Urothelium cell line (cell line): ENCODE results near the gene BANP.
"Not testable (repeated sequence)": the region's sequence is repeated elsewhere in the genome, so short reads cannot be mapped to it uniquely, and the experiment has no call there.

ENCODE experiments used
- DNase-seq: peaks from one replicate; pipeline ENCODE4 v3.0.0; 2011; ENCODE audit warnings: low spot score, mixed read lengths
- FAIRE-seq: peaks from 2 replicates; lab custom pipeline; 2011; peaks lifted over from hg19 to GRCh38; lab: Jason Lieb, UNC

The BANP gene

DNA sequence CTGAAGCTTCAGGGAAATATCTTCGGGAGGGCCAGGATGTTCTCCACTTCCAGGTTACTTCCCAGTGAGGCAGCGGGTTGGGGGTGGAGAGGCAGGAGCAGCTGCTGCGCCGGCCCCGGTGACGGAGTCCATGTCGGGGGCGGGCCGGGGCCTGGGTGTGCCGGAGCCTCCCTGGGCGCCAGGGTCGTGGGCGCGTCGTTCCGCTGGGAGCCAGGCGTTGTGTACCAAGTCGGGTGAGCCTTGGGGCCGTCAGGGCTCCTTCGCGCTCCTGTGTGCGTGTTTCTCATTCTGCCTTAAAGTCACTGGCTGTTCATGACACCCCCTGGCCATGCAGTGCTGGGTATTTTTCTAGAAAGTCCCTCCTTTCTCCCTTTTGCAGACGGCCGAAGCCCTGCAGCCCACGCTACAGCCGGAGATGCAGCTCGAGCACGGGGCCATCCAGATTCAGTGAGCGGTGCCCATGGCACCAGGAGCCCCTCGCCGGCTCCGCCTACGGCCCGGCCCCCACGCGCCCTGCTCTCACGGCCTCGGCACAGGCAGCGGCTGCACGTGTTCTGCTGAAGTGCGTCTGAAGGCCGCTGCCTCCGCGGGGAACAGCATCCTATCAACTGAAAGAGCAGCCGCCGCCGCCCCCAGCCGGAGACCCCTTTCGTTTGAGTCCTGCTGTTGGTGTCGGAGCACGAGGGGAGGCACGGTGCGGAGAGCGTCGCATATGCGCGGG is 125.1 kb downstream of the BANP start:
- FAIRE-seq = no peak
- DNase-seq = no peak

DNA sequence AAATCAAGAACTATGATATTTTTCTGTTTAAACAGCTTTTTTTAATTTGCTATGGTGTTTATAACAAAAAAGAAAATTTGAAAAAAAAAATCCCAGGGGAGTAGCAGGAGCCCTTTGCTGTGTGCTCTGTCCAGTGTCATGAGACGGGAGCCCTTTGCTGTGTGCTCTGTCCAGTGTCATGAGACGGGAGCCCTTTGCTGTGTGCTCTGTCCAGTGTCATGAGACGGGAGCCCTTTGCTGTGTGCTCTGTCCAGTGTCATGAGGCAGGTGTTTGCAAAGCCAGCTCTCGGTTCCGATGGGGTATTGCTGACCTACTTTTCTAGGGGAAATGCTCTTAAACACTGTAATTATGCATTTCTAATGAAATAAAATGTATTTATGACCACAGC is 125.7 kb downstream of the BANP start:
- not testable (repeated sequence) for DNase-seq, FAIRE-seq

DNA sequence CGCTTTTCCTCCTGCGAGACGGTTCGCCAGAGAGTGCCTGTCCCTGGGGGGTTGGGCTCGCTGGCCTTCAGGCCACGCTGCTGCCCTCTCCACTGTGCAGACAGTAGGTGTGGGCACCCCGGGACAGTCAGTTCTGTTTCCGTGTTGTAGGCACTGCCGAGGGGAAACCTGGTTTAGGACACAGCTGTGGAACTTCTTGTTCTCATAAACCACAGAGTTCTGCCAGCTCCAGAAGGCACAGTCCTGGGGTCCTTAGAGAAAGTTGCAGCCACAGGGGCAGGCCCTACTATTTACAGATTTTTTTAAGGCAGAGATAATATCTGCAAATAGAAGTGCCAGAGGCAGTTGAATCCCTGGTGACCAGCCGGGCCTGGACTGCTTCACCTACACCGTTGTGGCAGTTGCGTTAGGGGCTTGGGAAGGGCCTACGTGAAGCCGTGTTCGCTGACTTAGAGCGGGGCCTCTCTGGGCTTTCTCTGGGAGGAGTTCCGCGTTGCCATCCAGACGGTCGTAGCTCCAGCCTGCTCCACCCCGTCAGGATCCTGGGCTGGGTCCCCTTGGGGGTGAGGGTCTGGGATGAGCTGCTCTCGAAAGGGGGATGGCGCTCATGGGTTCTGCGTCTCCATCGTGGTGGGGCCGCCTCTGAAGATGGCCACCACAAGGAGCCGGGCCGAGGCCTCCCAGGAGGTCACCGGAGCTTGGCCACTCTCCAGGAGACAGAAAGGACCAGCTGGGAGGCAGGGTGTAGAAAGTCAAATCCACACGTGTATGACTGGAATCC is 126.3 kb downstream of the BANP start:
- DNase-seq (no peak), FAIRE-seq (no peak)

DNA sequence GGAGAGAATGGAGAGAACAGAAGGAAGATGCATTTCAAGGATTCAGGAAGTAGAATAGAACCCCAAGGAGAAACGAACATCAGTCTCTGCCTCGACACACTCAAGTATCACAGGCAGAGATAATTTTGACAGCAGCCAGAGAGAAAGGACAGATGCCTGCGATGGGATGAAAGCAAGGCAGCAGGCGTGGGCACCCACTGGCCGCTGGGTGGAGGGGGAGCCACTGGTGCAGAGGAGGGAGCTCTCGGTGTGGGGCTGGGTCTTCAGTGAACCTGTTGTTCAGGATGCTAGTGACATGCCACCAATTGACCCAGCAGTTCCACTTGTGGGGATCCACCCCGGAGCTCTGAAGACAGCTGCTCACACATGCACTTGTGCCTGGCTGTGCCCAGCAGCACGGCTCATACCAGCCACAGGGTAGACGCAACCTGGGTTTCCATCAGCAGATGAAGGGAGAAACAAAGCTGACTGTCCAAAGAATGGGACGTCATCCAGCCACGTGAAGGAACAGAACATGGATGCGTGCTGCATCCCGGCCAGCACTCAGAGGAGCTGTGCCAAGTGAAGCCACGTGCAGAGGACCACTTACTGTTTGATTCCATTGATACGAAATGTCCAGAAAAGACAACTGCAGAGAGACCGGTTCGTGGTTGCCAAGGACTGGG is 127.0 kb downstream of the BANP start:
- DNase-seq (no peak), FAIRE-seq (peak; percentile 58)

DNA sequence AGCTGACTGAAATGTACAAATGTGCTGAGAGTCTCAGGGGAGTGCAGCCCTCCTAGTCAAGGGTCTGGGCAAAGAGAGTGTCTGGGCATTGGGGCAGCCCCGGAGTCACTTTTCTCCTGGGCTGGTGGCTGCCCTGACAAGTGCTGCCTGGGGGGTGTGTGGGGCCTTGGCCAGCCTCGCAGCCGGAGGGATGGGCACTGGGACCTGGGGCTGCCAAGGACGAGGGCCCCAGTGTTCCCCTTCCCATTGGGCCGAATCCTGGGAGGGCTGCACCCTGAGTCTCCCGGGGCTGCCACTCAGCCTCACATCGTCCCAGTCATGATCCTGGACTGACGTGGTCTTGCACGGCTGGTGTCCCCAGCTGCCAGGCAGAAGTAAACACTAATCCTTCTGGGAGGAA is 132.3 kb downstream of the BANP start:
- no peak for DNase-seq
- no peak for FAIRE-seq

DNA sequence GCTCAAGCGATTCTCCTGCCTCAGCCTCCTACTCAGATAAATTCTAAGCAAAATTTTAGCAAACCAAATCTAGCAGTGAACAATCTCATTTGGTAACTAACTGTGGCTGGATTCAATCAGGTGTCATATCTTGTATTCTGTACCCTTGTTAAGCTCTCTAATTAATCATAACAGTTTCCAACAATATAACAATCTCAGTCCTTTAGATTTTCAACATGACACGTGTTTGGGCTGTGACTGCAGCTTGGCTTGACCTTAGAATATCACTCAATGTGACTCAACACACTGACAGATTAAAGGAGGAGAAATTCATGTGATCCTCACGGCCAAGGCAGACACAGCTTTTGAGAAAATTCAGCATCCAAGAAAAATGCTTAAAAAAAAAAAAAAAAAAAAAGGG is 133.6 kb downstream of the BANP start:
- FAIRE-seq (no peak), DNase-seq (no peak)

DNA sequence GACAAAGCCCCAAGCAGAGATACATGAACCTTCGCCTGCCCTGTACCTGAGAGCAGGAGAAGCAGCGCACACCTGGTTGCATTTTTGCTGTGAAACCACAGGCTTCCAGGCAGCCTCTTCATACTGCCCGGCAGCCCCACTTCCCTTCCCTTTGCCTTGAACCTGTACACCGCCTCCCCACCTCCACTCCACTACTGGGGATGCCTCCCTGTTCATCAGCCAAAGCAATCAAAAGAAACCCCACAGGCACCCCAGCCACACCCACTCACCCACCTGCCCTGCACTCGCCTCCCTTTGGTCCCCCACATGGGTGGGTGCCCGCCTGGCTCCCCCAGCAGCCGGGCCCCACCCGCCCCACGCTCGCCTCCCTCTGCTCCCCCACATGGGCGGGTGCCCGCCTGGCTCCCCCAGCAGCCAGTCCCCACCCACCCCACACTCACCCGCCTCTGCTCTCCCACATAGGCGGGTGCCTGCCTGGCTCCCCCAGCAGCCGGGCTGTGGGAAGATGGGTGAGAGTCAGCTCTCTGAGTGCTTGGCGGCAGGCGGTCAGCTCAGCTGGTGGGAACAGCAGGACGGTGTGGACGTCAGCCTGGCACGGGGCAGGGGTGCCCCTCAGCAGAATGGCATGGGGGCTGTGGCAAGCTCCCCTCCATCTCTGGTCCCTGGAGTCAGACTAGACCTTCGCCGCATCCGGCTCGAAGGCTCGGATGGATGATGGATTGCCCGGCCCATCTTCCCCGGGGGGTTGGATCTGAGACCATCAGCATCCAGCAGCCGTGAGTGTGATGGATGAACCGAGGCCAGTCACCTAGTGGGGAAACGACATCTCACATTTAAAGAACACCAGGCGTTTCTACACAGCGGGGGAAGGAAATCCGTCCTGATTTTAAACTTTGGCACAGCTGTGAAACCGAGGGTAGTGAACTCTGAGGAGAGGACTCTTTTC is 135.6 kb downstream of the BANP start:
- DNase-seq = no peak
- FAIRE-seq = no peak

DNA sequence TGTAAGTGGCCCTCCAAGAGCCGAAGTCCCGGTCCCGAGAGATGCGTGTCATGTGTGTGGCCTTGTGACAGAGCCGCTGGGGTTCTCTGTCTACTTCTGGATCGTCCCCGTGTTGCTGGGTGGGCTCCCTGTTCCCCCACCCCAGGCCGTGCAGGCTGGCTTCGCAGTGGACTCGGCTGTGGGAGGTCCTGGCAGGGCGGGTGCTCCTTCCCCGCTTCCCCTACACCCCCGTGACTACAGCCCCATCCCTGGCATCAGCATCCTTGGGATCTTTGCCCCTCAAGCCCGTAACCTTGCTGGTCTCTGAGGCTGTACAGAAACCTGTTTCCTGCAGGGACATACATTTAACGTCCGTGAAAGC is 136.3 kb downstream of the BANP start:
- DNase-seq (no peak), FAIRE-seq (no peak)

DNA sequence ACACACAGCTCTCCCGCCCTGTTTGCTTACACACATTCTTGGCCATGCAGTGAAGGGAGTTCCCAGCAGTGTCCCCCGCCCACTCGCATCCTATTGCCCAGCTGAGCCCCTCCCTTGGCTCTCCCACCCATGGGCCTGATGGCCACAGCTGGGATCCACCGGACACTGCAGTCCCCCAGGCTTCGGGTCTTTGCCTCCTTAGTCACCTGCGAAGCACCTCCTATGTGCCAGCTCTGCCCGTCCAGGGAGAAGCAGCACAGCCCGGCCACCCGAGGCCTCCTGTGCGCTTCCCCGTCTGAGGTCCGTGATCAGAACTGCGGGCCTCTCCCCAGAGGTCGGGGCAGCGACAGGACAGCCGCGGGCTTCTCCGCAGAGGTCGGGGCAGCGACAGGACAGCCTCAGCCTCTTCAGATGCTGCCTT is 136.9 kb downstream of the BANP start:
- FAIRE-seq (no peak), DNase-seq (no peak)

DNA sequence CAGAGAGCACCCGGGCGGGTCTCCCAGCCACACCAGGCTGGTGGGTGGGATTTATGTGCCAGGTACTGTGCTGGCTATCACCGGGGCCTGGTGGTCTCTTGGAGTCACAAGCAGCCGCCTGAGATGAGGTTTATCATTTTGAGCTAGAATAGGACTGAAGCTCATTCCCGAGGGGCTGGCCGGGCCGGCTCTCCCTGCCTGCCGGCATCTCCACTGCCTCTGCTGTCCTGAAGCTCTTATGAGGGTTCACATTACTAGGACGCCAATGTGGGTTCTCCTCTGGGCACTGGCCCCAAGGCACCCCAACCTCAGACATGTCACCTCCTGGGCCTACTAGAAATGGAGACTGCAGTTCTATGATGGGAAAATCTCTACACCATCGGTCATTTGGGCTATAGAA is 137.4 kb downstream of the BANP start:
- not testable (repeated sequence) for FAIRE-seq, DNase-seq

DNA sequence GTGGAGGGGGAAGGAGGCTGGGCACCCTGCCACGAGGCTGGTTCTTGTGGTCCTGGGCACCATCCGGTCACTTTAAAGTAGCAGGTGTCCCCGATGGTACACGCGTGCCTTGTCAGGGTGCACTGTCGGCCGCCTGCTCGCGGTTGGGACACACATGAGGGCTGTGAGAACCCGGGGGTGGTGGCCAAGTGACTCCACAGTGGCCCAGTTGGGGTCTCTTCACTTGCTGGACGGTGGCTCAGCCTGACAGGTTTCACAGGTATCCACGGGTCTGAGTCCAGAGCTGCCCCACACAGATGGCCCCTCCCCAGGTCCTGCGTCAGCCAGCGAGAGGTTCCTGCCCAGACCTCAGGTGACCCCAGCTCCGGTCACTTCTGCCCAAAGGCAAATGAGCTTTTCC is 137.8 kb downstream of the BANP start:
- FAIRE-seq, DNase-seq: not testable (repeated sequence)

DNA sequence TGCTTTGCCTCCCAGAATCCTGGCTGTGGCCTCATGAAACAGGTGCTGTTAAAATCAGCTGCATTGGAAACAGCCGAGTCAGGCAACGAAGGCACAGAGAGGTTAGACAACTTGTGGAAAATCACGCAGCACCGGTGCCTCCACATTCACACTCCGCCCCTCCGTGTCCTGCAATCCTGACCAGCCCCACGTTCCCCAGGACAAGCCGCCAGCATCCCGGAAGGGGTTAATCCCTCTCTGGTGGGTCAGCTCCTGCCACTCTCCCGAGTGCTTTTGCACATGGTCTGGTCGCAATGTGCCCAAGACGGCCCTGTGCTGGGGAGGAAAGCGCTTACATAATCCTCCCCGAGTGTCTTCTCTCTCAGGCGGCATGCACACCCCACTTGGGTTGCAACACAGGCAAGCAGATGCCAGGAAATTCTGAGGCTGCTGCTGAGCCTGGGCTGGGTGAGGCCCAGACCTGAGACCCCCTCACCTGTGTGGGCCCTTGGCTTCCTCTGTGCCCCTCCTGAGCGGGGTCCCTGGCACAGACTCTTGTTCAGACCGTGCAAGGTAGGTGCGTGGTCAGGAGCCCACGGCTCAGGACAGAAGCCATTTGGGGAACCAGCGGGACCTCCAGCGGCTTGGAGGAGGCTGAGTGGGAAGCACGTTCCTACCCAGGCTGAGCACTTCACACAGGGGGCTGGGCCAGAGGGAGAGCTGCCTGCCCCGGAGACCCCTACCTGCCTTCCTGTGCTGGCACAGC is 138.6 kb downstream of the BANP start:
- not testable (repeated sequence) for DNase-seq, FAIRE-seq

DNA sequence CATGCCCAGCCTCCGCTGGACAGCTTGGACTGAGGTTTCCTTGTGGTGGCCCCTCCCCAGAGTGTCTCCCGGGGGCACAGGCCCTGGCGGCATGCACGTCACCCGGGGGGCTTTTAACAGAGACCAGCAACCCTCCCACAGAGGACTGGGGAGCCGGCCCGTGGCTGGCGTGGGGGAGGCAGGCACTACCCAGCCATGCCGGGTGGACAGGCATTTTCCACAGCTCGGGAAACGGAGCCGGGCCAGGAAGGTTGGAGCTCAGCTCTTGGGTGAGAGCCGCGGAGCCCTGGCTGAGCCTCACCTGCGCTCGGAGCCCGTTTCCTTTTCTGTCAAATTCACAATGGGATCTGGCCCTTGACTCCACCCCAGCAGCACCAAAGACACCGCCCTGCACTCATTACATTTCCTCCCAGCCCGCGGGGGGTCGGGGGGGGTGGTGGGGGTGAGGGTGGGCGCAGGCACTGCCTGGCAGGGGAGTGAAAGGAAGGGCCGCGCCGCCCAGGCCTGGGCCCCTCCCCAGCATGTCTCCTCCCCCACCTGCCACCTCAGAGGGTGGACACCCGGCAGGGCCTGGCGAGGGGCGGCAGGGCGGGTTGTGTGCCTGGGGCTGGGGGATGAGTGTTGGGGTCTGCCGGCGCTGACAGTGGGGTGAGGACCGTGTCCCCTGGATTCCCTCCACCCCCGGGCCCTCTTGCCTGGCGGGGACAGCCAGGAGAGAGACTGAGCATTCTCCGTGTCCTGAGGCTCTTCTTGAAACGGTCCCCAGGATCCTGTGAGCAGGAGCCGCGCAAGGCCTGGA is 139.3 kb downstream of the BANP start:
- not testable (repeated sequence) for FAIRE-seq, DNase-seq

DNA sequence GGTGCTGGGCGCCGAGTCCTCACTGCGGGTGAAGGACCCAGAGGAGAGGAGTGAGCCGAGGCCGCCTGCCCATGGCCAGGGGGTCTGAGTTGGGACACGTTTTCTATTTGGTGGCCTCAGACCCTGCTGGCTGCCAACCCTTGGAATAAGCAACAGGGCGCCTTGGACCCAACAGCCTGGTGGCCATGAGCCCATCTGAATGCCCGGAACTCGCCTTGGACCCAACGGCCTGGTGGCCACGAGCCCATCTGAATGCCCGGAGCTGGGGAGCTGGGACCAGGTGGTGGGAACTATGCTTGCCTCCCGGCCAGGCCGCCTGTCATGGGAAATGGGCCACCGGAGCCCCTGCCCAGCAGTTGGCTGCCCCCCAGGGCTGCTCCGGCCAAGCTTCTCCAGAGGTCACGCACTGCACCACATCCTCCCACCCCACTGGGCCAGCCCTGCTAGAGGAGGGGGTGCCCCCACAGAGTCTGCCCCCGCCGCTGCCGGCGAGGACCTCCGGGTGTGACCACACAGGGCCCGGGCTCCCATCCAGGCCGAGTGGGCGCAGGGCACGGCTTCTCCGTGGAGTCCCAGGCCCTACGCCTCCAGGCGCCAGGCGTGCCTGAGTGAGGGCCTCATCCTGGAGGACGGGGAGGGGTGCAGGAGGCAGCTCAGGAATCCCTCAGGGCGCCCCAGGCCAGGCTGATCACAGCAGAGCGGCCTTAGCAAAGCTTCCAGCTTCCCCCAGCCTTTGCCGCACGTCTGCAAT is 140.2 kb downstream of the BANP start:
- DNase-seq, FAIRE-seq: not testable (repeated sequence)

DNA sequence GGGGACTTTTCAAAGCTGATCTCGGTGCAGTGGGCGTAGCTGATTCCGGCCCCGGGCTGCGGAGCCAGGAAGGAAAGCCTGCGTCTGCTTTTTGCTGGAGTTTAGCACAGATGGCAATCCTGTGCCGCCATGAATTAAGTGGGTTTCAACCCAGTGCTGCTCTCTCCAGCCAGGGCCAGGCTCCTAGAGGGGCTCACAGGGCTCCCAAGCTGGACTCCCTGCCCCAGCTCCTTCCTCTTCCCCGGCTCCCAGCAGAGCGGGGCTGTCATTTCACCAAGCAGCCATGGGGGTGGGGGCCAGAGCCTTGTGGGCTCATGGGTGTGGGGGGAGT is 140.7 kb downstream of the BANP start:
- not testable (repeated sequence) for DNase-seq, FAIRE-seq

DNA sequence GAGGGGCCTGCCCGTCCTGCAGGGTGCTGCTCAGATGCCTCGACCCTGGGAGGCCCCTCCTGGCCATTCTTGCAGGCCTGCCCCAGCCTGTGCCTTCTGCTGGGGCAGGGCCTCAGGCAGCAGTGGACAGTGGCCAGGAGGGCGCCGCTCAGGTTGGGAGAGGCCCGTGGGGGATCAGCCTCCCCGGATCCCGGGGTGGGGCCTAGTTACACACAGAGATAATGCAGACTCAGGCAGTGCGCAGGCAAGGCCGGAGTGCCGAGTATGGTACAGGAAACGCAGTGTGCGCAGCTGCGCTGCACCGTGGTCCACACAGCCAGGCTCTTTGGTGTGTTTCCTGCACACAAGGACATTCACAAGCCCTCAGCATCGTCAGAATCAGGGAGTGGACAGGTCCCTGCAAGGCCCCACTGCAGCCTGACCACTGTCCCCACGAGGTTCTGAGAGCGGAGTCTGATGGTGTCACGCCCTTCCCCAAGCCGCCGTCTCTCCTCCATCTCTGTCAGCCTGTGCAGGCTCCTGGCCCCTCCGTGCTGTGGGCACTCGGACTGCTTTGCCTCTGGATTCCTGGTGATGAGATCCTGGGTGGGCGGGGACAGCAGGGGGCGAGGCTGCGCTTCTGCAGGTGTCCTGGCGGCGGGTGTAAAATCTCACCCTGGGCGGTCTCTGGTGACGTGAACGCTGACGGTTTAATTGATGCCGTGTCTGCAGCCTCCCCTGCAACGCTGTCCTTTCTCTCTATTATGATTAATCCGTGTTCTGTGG is 141.7 kb downstream of the BANP start:
- peak; percentile 37 for FAIRE-seq
- DNase-seq = not testable (repeated sequence)

DNA sequence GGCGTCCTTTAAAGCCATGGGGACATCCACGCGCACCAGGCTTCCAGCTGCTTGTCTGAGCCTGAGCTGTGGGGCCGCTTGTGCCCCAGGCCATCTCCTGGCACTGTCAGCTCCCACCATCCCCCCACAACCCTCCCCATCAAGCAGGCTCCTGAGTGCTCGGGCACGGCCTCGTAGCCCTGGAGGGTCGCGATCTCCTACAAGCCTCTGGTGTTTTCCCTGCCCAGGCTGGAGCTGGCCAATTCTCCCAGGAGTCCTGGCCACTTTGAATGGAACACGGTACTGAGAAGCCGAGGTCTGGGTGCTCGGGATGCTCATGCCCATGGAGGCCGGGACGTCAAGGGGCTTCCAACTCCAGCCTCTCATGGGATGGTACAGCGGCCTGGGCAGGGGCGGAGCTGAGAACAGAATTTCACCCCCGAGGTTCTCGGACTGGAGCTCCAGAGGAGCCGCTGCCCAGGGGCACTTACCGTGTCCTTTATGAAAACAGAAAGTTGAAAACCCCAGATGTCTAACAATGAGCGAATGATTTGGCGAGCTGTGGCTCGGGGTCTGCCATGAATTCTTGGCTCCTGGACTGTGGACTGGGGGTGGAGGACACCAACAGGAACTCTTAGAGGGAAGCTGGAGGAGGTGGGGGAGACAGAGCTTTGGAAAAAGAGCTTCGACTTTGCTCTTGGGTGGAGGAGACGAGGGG is 142.5 kb downstream of the BANP start:
- FAIRE-seq, DNase-seq: not testable (repeated sequence)
